HG03159 (cell line): ENCODE data around the gene ANXA5.

ENCODE experiments used
- ATAC-seq: cut with Tn5 transposase; IDR thresholded peaks from one replicate; pipeline ENCODE4 v1.9.1; 2021; ENCODE audit warnings: mild to moderate bottlenecking, moderate library complexity; ENCODE audit not compliant: unreplicated experiment

Gene ANXA5

GRCh38 chr4:121650741-121651140 lies 46.0 kb downstream of the ANXA5 start:
- ATAC-seq = no peak

- no peak for ATAC-seq
Measured at GRCh38 chr4:121648516-121648915, 48.3 kb downstream of the ANXA5 start.

GRCh38 chr4:121642876-121643585 lies 53.7 kb downstream of the ANXA5 start:
- no peak for ATAC-seq

- ATAC-seq = no peak
Measured at GRCh38 chr4:121642292-121642691, 54.5 kb downstream of the ANXA5 start.

- ATAC-seq = no peak
Measured at GRCh38 chr4:121633653-121634052, 63.1 kb downstream of the ANXA5 start.

- no peak for ATAC-seq
Measured at GRCh38 chr4:121632636-121633035, 64.1 kb downstream of the ANXA5 start.
